ENCODE results near the gene NUP160. TPM values are rescaled to one million over a fixed set of nuclear protein-coding genes. Genes with fewer than 3 reads are reported as not detected.
A peak's percentile ranks its signal among the peaks of the same experiment; 100 is the strongest.

Gene NUP160
- total and polyA plus RNA-seq, 2 of the 13 experiments (the other 11 are each of a cell fraction or from before 2014, with no cell fraction given): 28.3 to 43.5 TPM

DNA sequence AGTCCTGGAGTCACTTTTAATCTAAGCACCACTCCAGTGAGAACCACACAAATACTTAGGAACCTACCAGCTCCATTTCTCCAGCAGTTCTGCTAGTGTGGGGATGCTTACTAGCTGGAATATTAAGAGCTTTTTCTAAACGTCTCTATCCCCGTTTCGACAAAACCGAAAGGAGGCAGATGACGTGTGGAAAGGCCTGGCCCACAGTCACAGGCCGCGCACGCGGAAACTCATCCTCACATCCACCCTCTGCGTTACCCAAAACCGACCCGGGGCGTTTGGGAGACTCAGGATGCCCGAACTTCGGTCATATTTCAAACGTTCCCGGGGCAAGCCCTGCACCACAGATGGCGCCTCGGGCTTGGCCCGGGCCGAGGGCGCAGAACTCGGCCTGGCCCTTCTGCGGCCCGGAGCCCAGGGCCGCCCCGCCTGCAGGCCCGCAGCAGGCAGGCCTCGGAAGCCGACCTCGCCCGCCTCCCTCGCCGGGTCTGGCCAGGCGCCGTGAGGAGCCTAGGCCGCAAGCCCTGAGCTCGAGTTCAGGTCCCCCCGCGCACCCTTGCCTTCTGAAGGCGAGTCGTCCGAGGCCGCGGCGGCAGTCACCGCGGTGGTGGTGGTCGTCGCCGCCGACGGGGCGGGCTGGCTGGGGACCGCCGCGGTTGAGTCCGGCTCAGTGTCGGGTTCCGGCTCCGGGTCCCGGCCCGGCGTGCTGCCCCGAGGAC lies 81.5 kb downstream of the NUP160 start (continued):
- TF ChIP-seq ZBTB49 (CRISPR knock-in tag; IDR thresholded peaks at IDR 0.05; ENCODE audit: borderline replicate concordance) (0 out of 2 replicates have a peak, but pooled peaks have one; percentile 12), SIN3A (IDR thresholded peaks at IDR 0.05; ENCODE audit: borderline replicate concordance, low read depth, low read length) (peak; percentile 25; the same call in 1 of the 2 replicates), BORCS8-MEF2B (CRISPR knock-in tag; IDR thresholded peaks at IDR 0.05) (peak; percentile 50), ZBTB7A (CRISPR knock-in tag; IDR thresholded peaks at IDR 0.05) (peak; percentile 85), ARHGAP35 (CRISPR knock-in tag; IDR thresholded peaks at IDR 0.05; ENCODE audit: borderline replicate concordance) (peak; percentile 52; the same call in 1 of the 2 replicates), DPF2 (CRISPR knock-in tag; IDR thresholded peaks at IDR 0.05; ENCODE audit: borderline replicate concordance, low read depth) (no peak), ZC3H13 (CRISPR knock-in tag; IDR thresholded peaks at IDR 0.05) (peak; percentile 84), PHF21A (CRISPR knock-in tag; IDR thresholded peaks at IDR 0.05) (no peak), KLF12 (CRISPR knock-in tag; IDR thresholded peaks at IDR 0.05; ENCODE audit: borderline replicate concordance) (peak; percentile 87), ZFAT (CRISPR knock-in tag; conservative IDR thresholded peaks at IDR 0.05) (peak; percentile 83; the same call in 1 of the 2 replicates), ZNF329 (CRISPR knock-in tag; IDR thresholded peaks at IDR 0.05; ENCODE audit: low read depth) (peak; percentile 2; the same call in 1 of the 2 replicates), NCOA5 (CRISPR knock-in tag; IDR thresholded peaks at IDR 0.05) (no peak), JUN (CRISPR knock-in tag; IDR thresholded peaks at IDR 0.05) (no peak), FOXC1 (CRISPR knock-in tag; IDR thresholded peaks at IDR 0.05; ENCODE audit: borderline replicate concordance) (peak; percentile 85), CSRNP2 (CRISPR knock-in tag; conservative IDR thresholded peaks at IDR 0.05; ENCODE audit: low read depth) (no peak), ZNF792 (CRISPR knock-in tag; IDR thresholded peaks at IDR 0.05) (no peak)
- TF ChIP-seq, protein P1, sequence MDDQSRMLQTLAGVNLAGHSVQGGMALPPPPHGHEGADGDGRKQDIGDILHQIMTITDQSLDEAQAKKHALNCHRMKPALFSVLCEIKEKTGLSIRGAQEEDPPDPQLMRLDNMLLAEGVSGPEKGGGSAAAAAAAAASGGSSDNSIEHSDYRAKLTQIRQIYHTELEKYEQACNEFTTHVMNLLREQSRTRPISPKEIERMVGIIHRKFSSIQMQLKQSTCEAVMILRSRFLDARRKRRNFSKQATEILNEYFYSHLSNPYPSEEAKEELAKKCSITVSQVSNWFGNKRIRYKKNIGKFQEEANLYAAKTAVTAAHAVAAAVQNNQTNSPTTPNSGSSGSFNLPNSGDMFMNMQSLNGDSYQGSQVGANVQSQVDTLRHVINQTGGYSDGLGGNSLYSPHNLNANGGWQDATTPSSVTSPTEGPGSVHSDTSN (CRISPR knock-in tag; IDR thresholded peaks at IDR 0.05; ENCODE audit: borderline replicate concordance): 0 out of 2 replicates have a peak, but pooled peaks have one; percentile 13

Data from HepG2 (cell line).